HG03558 (cell line): ENCODE results near the gene MYO1E.

Experiments used
- ATAC-seq: cut with Tn5 transposase; IDR thresholded peaks from one replicate; pipeline ENCODE4 v1.9.1; 2021; ENCODE audit warnings: moderate number of reproducible peaks; ENCODE audit not compliant: unreplicated experiment; ENCODE audit errors: extremely low read depth

The MYO1E gene

DNA sequence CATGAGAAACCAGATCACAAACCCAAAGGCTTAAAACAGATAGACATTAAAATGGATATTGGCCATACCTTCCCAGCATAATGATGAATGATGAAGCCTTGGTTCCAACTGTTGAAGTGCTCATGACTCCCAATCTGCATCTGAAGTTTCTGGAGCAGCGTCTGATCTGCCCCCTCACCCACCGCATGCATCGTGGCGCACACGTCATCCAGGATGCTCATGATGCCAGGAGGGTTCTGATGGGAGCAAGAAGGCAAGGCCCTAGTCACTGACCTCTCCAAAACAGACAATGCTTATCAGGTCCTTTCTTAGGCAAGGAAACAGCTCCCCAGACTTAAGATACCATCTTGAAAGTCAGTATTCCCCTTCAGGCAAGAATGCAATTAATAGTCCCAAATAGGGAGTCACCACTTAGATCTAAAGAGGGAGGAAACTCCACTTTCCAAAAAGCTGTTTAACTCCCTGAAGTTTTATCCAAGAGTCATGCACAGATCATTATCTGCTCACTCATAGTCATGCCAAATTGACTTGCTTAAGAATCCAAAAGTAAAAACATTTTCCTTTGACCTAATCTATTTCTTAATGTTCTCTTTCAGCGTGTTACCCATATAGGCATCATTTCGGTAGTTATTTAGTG, 163.9 kb downstream of the MYO1E start:
- no peak for ATAC-seq

DNA sequence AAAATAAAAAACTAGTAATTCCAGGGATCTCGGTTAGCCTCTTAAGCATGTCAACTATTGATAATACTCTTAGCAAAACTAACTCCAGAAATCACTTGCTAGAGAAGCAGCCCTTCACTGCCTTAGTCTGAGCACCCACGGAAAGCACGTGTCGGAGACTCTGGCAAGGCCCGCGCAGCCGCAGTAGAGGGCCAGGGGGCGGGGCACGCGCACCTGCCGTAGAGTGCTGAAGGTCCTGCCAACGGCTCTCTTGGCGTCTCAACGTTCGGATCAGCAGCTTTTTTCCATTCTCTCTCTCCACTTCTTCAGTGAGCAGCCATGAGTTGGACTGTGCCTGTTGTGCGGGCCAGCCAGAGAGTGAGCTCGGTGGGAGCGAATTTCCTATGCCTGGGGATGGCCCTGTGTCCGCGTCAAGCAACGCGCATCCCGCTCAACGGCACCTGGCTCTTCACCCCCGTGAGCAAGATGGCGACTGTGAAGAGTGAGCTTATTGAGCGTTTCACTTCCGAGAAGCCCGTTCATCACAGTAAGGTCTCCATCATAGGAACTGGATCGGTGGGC, 166.0 kb downstream of the MYO1E start, which contains the start of gene LDHAL6B:
Gene LDHAL6B, plus strand, starts transcription at position 221 of the 561 bp plus-strand sequence. Its CDS starts 98 bp downstream, at position 319.
- ATAC-seq, result no peak

DNA sequence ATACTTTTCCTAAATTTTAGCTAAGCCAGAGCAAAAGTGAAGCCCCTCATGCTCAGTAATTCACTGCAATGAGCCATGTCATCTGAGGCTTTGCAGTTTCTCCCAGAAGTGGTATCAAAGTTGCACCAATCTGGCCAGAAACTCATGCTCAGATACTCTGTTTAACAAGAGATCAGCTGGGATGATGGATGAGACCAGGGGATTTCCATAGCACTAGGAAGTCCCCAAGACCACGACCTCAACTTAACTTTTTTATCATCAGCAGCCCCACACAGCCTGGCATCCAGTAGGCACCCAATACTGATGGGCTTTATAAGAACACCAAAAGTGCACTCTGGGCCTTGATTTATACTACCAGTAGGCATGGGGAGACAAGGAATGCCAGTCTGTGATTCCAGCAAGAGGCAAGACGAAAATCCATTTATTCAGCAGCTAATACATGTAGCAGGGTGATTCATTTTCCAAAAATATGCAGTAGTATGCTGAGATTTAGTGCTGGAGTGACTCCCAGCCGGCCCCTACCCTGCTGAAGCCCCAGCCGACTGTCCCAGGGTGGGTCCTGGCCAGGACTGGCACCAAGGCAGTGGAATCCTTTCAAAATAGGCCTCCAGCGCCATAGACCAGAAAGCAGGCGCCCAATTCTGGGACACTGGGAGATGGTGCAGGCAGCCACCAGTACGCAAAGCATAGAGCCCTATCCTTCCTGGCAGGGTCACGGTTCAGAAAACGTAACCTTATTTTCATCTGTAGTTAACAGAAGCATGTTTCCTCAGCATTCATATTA, 166.6 kb downstream of the MYO1E start:
- no peak for ATAC-seq

DNA sequence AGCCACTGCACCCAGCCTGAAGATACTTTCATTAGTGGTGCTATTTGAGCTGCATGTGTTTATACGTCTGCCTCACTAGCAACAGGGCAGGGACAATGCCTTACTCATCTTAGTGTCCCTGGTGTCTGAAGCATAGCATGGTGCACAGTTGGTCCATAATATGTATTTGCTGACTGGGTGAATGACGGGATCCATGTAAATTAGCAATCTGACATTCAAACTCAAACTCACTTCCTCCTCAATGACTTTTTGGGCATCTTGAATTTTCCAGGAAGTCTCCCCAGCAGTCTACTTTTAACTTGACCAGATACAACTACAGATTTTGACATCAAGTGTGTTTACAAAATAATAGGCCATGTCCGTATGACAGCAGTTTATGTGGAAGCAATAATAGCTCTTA, 169.0 kb downstream of the MYO1E start:
- no peak for ATAC-seq

DNA sequence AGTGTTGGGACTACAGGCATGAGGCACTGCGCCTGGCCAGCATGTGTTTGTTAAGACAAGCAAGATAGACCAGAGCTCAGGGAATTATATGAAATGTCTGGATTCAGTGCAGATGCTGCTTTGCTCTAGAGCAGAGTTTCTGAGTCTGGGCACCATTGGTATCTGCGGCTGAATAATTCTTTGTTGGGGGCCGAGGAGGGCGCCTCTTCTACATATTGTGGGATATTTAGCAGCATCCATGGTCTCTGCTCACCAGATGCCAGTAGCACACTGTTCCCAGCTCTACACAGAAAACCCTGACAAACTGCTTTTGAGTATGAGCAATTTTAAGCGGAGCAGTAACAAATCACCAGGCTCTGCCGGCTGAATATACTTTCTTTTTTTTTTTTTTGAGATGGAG, 169.7 kb downstream of the MYO1E start:
- ATAC-seq, result no peak

DNA sequence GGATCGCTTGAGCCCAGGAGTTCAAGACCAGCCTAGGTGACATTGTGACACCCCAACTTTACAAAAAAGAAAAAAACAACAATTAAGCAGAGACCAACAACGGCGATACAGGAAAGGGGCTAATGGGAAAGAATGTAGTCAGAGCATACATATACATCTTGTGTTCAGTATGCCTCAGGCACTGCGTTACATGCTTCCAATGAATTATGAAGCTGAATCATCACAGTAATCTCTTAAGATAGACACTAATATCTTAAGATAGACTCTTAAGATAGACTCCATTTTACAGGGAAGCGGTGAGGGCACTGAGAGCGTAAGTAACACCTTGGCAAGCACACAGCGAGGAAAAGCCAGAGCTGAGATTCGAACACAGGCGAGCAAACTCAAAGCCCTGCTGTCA, 172.1 kb downstream of the MYO1E start:
- no peak for ATAC-seq

DNA sequence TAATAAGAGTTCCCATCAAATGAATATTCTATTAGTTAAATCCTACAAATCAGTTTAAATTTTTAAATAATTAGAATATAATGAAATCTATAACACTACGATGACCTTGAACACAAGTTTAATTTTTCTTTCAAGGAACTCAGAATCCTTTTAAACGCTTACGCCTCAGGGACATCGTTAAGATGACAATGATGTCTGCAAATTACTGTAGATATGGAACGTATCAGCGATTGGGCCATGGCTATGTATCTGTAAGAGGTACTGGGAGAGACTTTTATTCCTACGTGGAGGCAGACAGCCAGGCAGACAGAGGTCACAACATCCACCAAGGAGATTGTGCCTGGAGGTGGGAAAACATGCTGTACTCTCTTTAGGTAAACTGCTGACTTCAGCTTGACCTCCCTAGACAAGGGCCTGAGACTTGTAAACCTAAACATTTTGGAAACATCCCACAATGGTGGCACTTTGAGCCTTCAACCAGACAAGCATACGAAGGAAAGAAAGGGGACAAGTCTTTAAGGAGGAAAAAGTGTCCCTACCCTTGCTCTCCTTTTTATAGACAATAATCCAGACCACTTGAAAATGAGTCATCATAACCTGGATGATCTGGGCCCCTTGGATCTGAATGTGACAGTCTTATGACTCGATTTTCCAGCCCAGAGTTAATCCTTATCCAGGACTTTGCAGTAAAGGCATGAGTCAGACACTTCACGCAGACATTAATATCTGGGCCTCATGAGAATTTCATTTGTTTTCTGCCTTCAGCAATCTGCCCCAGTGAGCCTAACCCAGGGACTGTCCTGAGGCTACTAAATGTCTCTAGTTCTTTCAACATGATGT, 172.8 kb downstream of the MYO1E start:
- no peak for ATAC-seq

DNA sequence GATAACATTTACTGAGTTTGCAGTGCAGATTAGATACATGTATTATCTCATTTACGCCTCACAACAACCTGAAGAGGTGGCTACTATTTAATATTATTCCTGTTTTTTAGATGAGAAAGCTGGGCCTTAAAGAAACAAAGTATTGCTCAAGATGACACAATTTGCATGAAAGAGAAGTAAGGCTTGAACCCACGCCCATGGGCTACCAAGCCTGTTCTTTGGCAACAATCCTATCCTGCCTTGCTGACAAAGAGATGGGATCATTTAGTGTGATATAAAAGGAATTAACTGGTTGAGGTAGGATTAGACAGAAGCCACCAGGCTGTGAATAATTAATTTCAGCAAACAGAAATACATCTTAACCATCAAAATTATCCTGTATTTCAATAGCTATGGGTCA, 175.2 kb downstream of the MYO1E start:
- no peak for ATAC-seq

DNA sequence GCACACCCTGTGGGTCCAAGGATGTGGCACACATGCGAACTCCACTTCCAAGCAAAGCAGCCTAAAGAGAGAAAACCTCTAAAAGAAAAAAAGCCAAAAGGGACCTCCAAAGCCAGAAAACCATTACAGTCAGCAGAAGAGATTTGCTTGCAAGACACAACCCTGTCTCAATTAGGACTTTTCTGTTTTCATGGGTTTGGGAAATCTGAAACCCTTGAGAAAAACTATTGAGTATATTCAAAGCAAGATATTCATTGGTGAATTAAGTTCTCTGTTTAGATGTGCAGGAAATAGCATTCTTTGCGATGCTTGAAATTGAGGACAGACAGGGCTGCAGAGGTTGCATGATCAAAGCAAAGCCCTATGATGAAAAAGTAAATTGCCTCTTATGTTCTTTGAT, 176.3 kb downstream of the MYO1E start:
- ATAC-seq, result no peak

DNA sequence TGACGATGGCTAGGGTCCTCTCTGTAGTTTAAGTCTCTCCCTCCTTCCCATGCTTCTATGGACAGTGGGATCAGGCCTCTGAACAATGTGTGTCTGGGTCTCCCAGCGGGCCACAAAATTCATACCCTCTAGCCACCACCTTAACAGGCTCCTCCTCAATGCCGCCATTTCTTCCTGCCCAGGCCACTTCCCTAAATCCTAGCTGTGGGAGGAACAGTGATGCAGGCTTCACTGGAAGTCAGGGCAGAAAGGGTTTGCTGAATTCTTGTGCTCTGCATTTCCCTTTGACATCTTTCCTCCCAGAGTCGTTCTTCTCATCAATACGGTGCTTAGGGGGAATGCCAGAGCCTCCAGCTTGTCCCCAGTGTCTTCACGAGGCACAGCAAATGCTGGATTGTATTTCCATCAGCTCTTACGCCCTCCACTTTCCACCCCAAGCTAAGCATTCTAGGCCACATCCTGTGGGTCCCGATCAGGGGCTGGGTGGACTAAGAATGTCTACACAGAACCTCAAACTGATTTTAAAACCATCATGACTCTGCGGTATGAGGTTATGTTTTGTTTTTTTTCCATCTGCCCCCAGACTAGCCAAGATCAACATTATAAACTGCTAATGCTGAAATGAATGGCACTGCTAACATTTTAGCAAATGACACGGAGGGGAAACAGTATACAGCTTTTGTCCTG, 177.9 kb downstream of the MYO1E start:
- no peak for ATAC-seq

DNA sequence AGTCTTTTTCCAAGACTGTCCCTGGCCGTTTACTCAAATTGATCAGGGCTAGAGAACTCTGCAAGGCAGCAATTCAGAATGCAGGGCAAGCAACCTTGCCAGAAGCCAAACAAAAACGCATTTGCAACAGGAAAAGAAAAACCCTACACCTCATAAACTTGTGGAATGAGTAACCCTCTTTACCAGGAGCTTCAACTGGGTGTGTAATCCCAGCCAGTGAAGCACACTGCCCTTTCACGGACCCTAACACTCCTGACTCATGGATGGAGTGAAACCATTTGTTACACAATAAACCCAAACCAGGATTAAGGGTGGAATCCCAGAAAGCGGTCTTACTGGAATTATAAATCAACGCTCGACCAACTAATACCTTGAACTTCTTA, 180.8 kb downstream of the MYO1E start:
- ATAC-seq, result no peak

DNA sequence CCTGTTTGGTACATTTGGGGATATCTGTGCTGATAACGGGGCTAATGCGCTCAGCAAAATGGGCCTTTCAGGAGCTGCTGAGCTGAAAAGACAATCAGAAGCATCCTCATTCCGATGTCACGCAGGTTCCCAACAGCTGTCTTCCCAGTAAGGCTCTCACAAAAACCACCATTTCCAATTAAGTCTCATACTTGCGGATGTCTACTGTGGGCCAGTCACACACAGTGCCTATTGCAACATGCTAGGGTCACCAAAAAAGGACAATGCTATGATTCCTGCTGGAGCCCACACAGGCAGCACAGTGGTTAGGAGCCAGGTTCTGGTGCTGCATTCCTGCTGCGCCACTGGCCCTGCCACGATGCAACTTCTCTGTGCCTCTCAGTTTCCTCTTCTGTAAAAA, 182.4 kb downstream of the MYO1E start:
- ATAC-seq, result no peak

DNA sequence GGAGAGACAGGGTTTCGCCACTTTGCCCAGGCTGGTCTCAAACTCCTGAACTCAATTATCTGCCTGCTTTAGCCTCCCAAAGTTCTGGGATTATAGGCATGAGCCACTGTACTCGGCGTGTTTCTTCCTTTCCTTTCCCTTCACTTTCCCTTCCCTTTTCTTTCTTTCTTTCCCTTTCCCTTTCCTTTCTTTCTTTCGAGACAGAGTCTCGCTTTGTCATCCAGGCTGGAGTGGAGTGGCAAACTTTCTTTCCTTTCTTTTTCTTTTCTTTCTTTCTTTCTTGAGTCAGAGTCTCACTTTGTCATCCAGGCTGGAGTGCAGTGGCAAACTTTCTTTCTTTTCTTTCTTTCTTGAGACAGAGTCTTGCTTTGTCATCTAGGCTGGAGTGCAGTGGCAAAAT, 183.4 kb downstream of the MYO1E start:
- no peak for ATAC-seq

DNA sequence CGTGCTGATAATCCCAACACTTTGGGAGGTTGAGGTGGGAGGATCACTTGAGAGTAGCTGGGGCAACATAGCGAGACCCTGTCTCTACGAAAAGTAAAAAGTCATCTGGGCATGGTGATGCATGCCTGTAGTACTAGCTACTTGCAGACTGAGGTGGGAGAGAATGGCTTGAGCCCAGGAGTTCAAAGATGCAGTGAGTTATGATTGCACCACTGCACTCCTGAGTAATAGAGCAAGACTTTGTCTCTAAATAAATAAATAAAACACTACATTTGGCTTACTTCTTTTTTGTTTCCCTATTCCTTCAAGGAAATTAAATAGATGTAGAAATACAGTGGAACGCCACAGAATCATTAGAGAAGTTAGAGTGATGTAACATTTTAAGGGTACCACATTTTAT, 186.2 kb downstream of the MYO1E start:
- no peak for ATAC-seq

DNA sequence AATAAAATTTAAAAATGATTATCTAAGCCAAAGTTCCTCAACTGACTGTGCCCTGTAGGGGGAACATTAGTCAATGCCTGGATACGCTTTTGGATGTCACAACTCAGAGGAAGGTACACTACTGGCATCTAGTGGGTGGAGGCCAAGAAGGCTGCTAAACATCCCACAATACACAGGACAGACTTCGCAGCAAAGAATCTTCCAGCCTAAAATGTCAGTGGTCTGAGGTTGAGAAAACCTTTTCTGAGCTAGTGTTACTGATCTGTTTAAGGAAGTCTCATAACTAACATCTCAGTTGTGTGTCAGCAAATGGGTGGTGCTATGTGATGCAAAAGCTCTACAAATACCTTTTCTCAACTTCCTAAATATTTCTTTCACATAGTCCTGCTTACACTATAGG, 186.9 kb downstream of the MYO1E start:
- ATAC-seq, result no peak

DNA sequence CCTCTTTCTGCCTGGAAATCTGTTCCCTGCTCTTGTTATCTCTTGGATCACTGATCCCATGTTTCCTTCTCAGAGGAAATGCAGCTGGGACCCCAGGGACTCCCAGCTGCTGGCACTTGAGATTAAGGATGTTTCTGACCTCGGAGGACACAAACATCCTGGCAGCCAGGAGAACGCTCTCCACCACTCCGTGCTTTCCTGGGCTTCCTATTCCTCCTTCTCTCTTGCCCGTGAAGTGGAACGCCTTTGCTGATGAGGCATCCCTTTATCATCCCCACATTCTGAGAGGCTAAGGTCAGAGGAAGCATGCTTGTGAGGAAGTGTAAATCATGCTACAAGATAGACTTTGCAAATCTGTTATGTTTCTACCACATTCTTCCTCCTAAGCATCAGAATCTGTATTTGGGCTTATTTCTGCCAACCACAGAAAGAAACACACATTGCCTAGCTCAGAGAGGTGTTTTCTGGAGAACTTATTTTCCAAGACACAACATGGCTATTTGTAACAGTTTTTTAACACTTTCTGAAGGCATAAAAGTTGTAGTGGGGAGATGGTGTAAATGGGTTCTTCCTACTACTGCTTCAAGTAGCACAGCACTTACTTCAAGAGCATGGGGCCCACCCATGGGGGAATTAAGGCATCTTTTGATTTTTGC, 191.6 kb downstream of the MYO1E start:
- no peak for ATAC-seq

DNA sequence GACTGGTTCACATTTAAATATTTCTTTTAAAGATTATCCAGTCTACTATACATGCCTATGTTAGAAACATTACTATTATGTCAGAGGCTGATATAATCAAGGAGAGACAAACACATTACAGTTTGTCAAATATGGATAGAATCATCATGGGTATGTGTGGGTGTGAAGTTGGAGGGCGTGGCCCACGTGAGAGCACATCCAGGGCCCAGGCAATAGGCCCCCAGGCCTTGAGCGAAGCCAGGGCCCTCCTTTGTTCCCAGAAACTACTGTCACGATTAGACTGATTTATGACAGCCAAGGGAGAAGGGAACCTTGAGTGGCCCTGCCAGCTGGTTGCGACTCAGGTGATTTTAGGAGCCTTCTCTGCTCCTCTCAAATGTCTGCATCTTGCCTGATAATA, 193.0 kb downstream of the MYO1E start:
- no peak for ATAC-seq

DNA sequence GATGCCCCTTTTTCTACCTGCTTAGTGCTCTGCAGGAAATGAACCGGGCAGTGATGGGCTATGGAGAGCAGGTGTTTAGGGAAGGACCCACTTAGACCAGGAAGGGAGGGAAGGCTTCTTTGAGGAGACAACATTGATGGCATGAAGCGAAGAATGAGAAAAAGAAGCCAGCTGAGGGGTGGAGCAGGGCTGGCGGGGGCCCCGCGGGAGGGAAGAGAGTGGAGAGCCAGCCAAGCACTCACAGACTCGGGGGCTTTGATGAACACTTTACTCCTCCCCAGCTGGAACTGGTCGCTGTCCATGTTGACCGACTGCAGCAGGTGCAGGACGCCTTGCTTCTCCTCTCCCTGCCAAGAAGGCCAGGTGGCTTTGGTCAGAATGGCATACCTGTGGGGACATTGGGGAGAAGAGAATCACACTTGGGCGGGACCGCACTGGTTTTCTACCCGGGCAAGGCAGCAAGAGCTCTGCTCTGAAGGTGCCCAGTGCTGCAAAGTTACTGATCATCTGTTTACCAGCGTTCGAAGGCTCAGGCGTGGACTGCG, 194.4 kb downstream of the MYO1E start:
- no peak for ATAC-seq

DNA sequence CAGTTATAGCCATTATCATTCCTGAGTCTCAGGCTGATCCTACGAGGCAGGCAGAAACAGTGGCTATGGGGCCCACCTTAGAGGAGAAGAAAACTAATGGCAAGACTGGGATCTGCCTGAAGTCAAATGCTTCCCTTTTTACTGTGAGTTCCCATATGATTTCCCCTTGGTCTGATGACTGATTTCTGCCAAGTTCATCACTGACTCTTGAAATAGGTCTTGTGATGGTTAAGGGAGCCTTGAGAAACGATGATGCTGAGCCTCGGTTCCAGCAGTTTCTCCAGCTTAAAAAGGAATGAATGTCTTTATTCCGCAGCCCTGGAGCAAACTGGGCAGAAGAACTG, 195.4 kb downstream of the MYO1E start:
- ATAC-seq, result no peak
